Femur (tissue), 1 donor: ENCODE results near the gene AGMO.
"Not testable (repeated sequence)": the region's sequence is repeated elsewhere in the genome, so short reads cannot be mapped to it uniquely, and the experiment has no call there.

Experiments
- DNase-seq: peaks from one replicate; pipeline ENCODE4 v3.0.0-alpha.2; 2017

Gene AGMO

DNA sequence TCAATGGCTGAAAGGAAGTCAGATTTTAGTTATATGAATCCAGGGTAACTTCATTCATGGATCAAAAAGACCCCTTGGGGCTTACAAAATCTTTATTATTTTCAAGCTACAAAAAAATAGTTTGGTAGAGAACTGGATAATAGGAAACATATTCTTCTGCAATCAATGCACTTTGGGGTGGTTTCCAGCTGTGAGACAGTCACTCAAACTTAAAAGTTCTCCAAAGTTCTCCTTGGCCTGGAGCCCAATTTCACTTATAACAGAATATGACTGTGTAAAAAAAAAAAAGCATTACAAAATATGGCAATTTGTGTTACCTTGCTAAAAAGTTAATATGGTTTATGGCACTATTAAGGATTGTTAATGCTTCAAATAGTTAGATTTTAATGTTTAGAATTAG, 255.5 kb downstream of the AGMO start:
- no peak for DNase-seq

DNA sequence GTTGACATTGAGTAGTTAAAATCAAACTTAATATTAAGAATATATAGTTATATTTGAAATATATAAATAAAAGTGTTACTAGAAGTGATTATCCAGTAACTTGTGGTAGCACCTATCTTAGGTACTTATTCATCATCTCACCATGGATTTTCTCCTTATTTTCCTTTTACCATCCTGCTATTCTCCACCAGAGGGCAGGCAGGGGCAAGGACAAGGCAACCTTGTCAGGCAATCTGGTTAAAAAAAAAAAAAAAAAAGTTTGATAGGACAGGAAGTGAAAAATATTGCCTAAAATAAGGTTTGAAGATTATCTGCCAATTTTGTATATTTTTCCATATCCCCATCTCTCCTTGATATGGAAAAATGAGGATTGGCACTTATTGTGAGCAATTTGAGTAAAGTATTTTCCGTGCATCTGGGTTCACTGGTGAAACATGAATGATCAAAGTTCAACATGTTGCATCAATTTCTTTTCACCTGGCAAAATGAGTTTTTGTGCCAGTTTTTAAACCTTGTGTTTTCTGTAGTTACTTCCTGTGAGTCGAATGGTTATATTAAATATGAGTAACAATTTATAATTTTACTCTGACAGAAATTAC, 256.7 kb downstream of the AGMO start:
- no peak for DNase-seq

- DNase-seq = no peak
Observed at GRCh38 chr7:15303357-15303756, 258.5 kb downstream of the AGMO start.

GRCh38 chr7:15300986-15301385, 260.8 kb downstream of the AGMO start:
- not testable (repeated sequence) for DNase-seq

DNA sequence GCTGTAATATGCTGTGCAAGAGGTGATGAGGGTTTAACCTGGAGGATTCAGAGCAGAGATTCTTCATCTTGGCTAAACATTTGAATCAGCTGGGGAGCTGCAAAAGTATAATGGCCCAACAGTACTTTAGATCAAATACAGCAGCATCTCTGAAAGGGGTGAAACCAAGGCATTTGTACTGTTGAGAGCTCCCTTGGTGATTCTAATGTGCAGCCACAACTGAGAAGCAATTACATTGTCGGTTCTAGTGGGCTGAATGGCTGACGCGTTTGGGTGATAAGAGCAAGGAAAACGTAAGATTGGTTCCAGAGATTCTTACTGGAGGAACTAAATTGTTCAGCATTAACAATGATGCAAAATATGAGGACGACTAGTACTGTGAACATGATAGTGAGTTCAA, 269.7 kb downstream of the AGMO start:
- no peak for DNase-seq

- no peak for DNase-seq
Observed at GRCh38 chr7:15291699-15292098, 270.1 kb downstream of the AGMO start.

DNA sequence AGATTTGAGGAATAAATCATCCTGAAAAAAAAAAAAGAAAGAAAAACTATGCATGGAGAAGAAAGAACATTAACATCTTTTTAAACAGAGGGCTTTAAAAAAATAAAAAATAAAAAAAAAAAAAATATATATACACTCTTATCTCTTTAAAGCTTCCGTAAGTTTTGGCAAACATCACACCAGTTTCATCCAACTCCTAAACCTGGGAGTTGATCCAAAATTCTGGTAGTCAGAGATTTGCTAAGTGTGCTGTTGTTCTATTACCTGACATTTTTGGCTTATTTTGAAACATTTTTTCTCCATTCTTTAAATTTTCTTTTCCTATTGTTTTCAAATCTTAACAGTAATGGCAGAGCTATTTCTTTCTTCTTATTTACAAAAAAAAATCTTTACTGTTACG, 273.1 kb downstream of the AGMO start:
- DNase-seq = no peak

GRCh38 chr7:15284396-15284795, 277.4 kb downstream of the AGMO start:
- no peak for DNase-seq

- DNase-seq = peak; percentile 27
Observed at GRCh38 chr7:15280078-15280733, 281.6 kb downstream of the AGMO start.

DNA sequence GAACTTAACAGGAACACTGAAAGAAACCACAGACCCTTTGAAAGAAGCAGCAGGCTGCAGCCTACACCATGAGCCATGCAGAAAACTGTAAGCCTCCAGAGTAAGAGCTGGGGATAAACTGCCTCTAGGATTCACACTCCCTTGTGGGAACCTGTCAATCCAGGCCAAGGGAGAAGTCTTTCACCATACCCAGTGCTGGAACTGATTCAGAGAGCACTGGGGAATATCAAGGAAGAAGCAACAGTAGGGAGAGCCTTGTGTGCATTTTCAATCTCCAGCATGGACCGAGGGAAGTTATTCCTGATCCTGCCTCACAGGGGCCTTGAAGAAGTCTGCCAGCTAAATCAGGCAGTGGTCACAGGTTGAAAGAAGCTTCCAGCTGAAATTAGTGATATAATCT, 282.2 kb downstream of the AGMO start:
- no peak for DNase-seq

- no peak for DNase-seq
Observed at GRCh38 chr7:15257689-15258088, 304.1 kb downstream of the AGMO start.

GRCh38 chr7:15252181-15252580, 309.6 kb downstream of the AGMO start:
- DNase-seq = no peak

DNA sequence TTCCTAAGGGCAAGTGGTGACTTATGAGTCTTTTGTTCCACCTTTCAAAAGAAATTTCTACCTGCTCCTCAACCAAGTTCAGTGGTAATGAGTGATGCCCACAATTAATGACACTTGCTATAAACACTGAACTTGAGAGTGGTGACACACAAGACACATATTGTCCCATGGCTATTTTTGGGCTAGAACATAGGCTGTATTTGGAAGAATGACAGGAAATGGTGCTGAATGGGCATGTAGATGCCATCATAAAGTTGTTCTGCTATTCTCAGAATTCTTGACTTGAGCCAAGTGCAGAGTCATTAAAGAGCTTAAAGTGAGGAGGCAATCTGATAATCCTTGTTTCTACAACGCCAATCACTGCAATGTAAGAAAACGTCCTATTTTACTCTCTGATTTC, 313.3 kb downstream of the AGMO start:
- no peak for DNase-seq

GRCh38 chr7:15245831-15246230, 316.0 kb downstream of the AGMO start:
- no peak for DNase-seq

DNA sequence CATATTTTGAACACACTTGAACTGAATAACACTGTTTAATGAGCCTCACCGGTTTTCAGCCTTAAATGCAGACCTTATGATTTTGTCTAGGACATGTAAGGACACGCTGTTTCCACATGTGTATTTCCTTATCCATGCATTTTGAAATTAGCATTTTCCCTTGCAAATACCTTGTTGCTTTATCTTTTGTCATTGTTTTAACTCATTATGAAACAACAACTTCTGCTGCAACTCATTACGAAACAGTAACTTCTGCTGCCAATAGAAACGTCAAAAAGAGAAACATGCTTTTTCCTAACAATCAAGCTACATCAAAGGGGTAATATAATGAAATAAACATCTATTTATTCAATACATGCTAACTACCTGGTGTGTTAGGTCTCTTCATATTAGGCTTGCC, 322.0 kb downstream of the AGMO start:
- no peak for DNase-seq

DNA sequence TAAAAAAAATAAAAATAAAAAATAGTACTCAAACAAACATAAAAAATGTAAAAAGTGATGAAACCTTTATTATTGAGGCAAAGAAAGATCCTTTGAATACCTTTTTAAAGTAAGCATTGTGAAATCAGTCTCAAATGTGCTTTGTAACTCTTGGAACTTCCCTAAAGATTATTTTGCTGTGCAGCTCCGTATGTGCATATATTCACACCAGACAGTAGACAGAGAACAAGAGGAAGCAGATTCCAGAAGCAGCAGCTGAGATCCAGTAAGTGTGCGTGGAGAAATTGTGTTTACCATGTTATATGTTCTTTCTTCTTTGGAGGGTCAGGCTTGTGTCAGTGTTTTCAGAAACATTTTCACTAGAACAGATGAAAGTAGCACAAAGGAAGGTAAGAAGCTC, 324.9 kb downstream of the AGMO start:
- no peak for DNase-seq

DNA sequence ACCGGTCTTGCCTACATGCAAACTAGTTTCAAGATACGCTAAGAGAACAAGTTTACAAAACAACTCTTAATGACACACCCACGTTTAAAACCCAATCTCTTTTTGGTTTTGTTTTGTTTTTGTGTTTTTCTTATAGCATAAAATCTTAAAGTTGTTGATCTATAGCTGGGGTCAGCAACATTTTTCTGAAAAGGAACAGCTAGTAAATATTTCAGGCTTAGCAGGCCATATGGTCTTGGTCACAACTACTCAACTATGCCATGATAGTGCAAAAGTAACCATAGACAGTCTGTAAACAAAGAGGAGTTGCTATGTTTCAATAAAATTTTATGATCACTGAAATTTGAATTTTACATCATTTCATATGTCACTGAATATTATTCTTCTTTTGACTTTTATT, 327.4 kb downstream of the AGMO start:
- DNase-seq = no peak

DNA sequence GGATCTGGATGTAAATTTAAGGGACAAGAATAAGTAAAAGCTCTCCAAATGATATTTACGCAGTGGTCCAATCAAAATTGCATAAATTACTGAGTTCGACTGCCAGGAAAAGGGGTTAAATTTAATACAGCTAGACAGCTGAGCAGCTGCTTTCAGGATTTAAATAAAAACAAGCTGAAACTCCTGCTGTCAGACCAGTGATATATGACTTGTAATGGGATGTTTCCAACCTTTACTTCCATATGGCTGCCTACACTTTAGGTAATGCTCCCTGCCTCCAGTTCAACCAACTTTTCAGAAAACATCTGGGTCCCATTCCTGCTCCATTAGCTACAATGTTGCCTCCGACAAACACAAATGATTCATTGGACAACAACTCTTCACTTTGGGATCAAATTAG, 333.0 kb downstream of the AGMO start:
- DNase-seq = no peak

- no peak for DNase-seq
Observed at GRCh38 chr7:15225981-15226380, 335.8 kb downstream of the AGMO start.

DNA sequence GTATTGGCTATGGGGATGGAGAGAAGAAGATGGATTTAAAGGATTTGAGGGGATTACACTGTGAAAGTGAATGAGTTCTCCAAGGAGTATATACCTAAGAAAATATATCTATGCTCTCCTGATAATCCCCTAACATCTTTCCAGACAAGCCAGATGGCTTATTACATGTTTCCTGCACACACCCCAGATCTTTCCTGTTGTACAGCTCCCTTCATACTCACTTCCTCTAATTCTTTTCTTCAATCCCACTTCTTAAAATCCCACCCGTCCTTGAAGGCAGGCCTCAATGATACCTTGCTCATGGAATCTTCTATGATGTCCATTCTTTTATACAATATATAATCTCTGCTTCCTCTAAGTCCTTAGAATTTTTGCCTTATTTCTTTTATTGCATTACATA, 342.1 kb downstream of the AGMO start:
- no peak for DNase-seq

DNA sequence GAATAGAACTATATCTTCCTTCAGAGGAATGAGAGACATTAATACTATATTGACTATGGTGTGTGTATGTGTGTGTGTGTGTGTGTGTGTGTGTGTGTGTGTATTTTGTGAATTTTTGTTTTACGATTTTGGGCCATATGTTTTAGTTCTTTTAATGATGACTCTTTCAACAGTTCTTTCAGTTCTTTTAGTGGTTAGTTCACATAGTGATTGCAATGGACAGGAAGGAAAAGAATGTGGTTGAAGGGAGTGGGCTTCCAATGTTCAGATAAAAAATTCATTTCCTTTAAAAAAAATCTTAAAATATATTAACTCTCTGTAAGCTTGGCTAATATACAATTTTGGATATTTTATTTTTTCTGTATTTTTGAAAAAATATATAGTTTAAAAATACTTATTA, 343.6 kb downstream of the AGMO start:
- no peak for DNase-seq

DNA sequence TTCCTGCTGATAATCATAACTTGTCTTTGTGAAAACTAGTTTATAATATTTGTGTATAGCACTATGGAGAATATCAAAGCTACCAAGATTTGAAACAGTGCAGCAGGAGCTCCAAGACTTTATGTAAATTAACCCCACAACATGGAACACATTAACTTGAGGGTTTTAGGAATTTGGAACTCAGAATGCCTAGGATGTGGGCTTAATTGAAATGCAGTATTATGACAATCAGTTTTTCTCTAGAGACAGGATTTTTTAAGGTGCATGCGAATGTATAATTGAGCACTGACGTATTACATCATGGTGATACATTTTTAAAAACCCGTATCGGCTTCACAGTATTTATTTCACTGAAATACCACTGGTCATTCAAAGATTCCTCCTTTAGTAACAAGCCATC, 346.2 kb downstream of the AGMO start:
- DNase-seq = no peak

- no peak for DNase-seq
Observed at GRCh38 chr7:15214976-15215375, 346.8 kb downstream of the AGMO start.

DNA sequence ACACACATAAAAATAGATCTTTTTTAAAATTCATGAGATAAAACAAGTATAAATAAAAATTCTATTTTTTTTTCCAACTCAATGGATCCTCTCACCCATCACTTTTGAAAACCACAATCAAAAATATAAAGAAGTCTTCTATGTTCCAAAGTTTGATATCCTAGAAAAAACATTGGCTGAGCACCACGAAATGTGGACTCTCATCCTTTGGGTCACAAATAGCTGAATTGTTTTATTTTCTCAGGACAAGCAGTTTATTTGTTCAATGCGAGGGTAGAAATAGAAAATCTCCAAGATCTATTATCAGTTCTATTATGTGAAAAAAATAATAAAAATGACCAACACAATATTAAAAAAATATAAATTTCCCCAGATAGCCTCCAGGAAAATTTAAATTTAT, 348.7 kb downstream of the AGMO start:
- DNase-seq = no peak

DNA sequence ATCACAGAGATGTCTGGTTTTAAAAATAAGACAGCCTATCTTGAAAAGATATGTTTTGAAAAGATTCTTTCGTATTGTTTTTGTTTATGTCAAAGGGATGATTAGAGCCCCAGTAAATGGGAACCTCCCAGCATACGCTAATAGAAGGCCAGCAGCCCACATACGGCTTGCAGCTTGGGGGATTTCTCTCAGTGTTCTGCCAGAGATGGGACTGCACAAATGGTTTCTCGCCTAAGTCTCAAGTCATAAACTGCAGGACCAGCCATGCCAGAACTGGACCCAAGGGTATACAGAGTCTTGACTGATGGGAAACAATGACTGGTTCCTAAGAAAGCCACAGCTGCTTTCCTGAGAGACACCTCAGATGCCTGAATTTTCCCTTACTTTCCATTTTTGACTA, 352.4 kb downstream of the AGMO start:
- peak; percentile 38 for DNase-seq
